ENCODE measurements around the gene ILRUN.
"Not testable (repeated sequence)": the region's sequence is repeated elsewhere in the genome, so short reads cannot be mapped to it uniquely, and the experiment has no call there.

ILRUN gene

GRCh38 chr6:34676140-34676539, 20.4 kb downstream of the ILRUN start:
- Histone ChIP-seq H3K9ac (ENCODE audit: low read depth, low read length, poor library complexity, severe bottlenecking) (no peak overlapping the region), H3F3A (ENCODE audit: low read depth) (peaks cover 8% of the 10 kb centered on the region), H3K4me3 (ENCODE audit: low read length, poor library complexity, severe bottlenecking) (no peak overlapping the region)

GRCh38 chr6:34674930-34675329, 21.6 kb downstream of the ILRUN start:
- Histone ChIP-seq H3K4me1 (ENCODE audit: insufficient read depth, low read length, poor library complexity, severe bottlenecking) (peaks cover 46% of the 10 kb centered on the region), H3K4me2 (ENCODE audit: low read depth, low read length, poor library complexity, severe bottlenecking) (peak overlapping the region; percentile 6), H3K79me2 (ENCODE audit: insufficient read depth, low read length) (peaks cover 94% of the 10 kb centered on the region), H4K20me1 (ENCODE audit: insufficient read depth, low read length, poor library complexity, severe bottlenecking) (peaks cover 29% of the 10 kb centered on the region)
- H3K36me3 ChIP-seq (ENCODE audit: insufficient read depth, low read length); H3K27me3 ChIP-seq (ENCODE audit: insufficient read depth, low read length, poor library complexity, severe bottlenecking); H3F3A ChIP-seq (ENCODE audit: low read depth); H3K9ac ChIP-seq (ENCODE audit: low read depth, low read length, poor library complexity, severe bottlenecking); H3K4me3 ChIP-seq (ENCODE audit: low read length, poor library complexity, severe bottlenecking); H3K9me3 ChIP-seq (ENCODE audit: insufficient read depth, low read depth, low read length); H3K9me2 ChIP-seq (replicated peaks; ENCODE audit: low read depth, low read length); H2AFZ ChIP-seq (ENCODE audit: low read length): not testable (repeated sequence)

More at GRCh38 chr6:34676140-34676539, 20.4 kb downstream of the ILRUN start:
- Histone ChIP-seq H3K4me2 (ENCODE audit: low read depth, low read length, poor library complexity, severe bottlenecking) (peak overlapping the region; percentile 6), H3K79me2 (ENCODE audit: insufficient read depth, low read length) (peaks cover 84% of the 10 kb centered on the region), H3K27me3 (ENCODE audit: insufficient read depth, low read length, poor library complexity, severe bottlenecking) (no peaks in the 10 kb centered on the region), H4K20me1 (ENCODE audit: insufficient read depth, low read length, poor library complexity, severe bottlenecking) (peaks cover 35% of the 10 kb centered on the region), H3K9me3 (ENCODE audit: insufficient read depth, low read depth, low read length) (no peaks in the 10 kb centered on the region), H3K4me1 (ENCODE audit: insufficient read depth, low read length, poor library complexity, severe bottlenecking) (peaks cover 48% of the 10 kb centered on the region), H2AFZ (ENCODE audit: low read length) (no peak overlapping the region), H3K36me3 (ENCODE audit: insufficient read depth, low read length) (no peaks in the 10 kb centered on the region), H3K9me2 (replicated peaks; ENCODE audit: low read depth, low read length) (no peaks in the 10 kb centered on the region)
- TF ChIP-seq EZH2phosphoT487 (IDR thresholded peaks at IDR 0.05; ENCODE audit: borderline replicate concordance) (no peak), CTCF (conservative IDR thresholded peaks at IDR 0.05; ENCODE audit: low read length) (no peak)

- H3K9me3 ChIP-seq (ENCODE audit: insufficient read depth, low read depth, low read length) = no peaks in the 10 kb centered on the region
- H3K27me3 ChIP-seq (ENCODE audit: insufficient read depth, low read length, poor library complexity, severe bottlenecking) = no peaks in the 10 kb centered on the region
- no peak overlapping the region for H3K4me2 ChIP-seq (ENCODE audit: low read depth, low read length, poor library complexity, severe bottlenecking)
- peaks cover 95% of the 10 kb centered on the region for H3K79me2 ChIP-seq (ENCODE audit: insufficient read depth, low read length)
- TF ChIP-seq CTCF (conservative IDR thresholded peaks at IDR 0.05; ENCODE audit: low read length) (no peak), EZH2phosphoT487 (IDR thresholded peaks at IDR 0.05; ENCODE audit: borderline replicate concordance) (no peak)
- H3K9ac ChIP-seq (ENCODE audit: low read depth, low read length, poor library complexity, severe bottlenecking) = no peak overlapping the region
- no peaks in the 10 kb centered on the region for H3K36me3 ChIP-seq (ENCODE audit: insufficient read depth, low read length)
- peaks cover 8% of the 10 kb centered on the region for H3F3A ChIP-seq (ENCODE audit: low read depth)
- peaks cover 46% of the 10 kb centered on the region for H3K4me1 ChIP-seq (ENCODE audit: insufficient read depth, low read length, poor library complexity, severe bottlenecking)
- peaks cover 24% of the 10 kb centered on the region for H4K20me1 ChIP-seq (ENCODE audit: insufficient read depth, low read length, poor library complexity, severe bottlenecking)
- H3K9me2 ChIP-seq (replicated peaks; ENCODE audit: low read depth, low read length) = no peaks in the 10 kb centered on the region
- no peak overlapping the region for H2AFZ ChIP-seq (ENCODE audit: low read length)
- no peak overlapping the region for H3K4me3 ChIP-seq (ENCODE audit: low read length, poor library complexity, severe bottlenecking)
Measured at GRCh38 chr6:34674268-34674639, 22.3 kb downstream of the ILRUN start.

- peaks cover 4% of the 10 kb centered on the region; the same call in 1 of the 2 replicates for H3F3A ChIP-seq (ENCODE audit: low read depth)
- peaks cover 46% of the 10 kb centered on the region for H3K4me1 ChIP-seq (ENCODE audit: insufficient read depth, low read length, poor library complexity, severe bottlenecking)
Measured at GRCh38 chr6:34673064-34673463, 23.5 kb downstream of the ILRUN start.

More at GRCh38 chr6:34673064-34673463, 23.5 kb downstream of the ILRUN start:
- Histone ChIP-seq H3K9me3 (ENCODE audit: insufficient read depth, low read depth, low read length) (no peaks in the 10 kb centered on the region), H4K20me1 (ENCODE audit: insufficient read depth, low read length, poor library complexity, severe bottlenecking) (peaks cover 21% of the 10 kb centered on the region), H3K9me2 (replicated peaks; ENCODE audit: low read depth, low read length) (no peaks in the 10 kb centered on the region), H3K4me3 (ENCODE audit: low read length, poor library complexity, severe bottlenecking) (no peak overlapping the region), H3K27me3 (ENCODE audit: insufficient read depth, low read length, poor library complexity, severe bottlenecking) (no peaks in the 10 kb centered on the region), H3K79me2 (ENCODE audit: insufficient read depth, low read length) (peaks cover 98% of the 10 kb centered on the region), H2AFZ (ENCODE audit: low read length) (no peak overlapping the region), H3K4me2 (ENCODE audit: low read depth, low read length, poor library complexity, severe bottlenecking) (peak overlapping the region; percentile 28), H3K36me3 (ENCODE audit: insufficient read depth, low read length) (no peaks in the 10 kb centered on the region), H3K9ac (ENCODE audit: low read depth, low read length, poor library complexity, severe bottlenecking) (peak overlapping the region; percentile 23)
- TF ChIP-seq EZH2phosphoT487 (IDR thresholded peaks at IDR 0.05; ENCODE audit: borderline replicate concordance) (no peak), CTCF (conservative IDR thresholded peaks at IDR 0.05; ENCODE audit: low read length) (no peak)
